CD4-positive, alpha-beta T cell (primary cell): ENCODE data around the gene SPRTN. TPM values are rescaled to one million over a fixed set of nuclear protein-coding genes. Genes with fewer than 3 reads are reported as not detected.
"Not testable (repeated sequence)": the region's sequence is repeated elsewhere in the genome, so short reads cannot be mapped to it uniquely, and the experiment has no call there.

ENCODE experiments used
- ATAC-seq: fragments of 200-7000 bp; cut with Tn5 transposase; one replicate; pipeline ENCODE4 v1.10.0; 2022; ENCODE audit warnings: mild to moderate bottlenecking; ENCODE audit not compliant: poor library complexity
- CTCF ChIA-PET: fragments of 350-600 bp; sonication (Branson Sonifier 250); formaldehyde crosslinking; loops from one replicate; lab custom pipeline; 2021; ENCODE audit warnings: antibody characterized with exemption, inconsistent platforms; lab: Charles Lee
- POLR2A ChIA-PET: fragments of 350-600 bp; sonication (Branson Sonifier 250); formaldehyde crosslinking; loops from one replicate; lab custom pipeline; 2021; ENCODE audit warnings: antibody characterized with exemption, inconsistent platforms; lab: Charles Lee
- DNase-seq, 14 experiments: peaks; one replicate each; pipeline ENCODE4 v3.0.0-alpha.2; 2013 to 2020; ENCODE audit warnings: mixed read lengths in 2 of 14
- H3K27ac ChIP-seq, 2 donors: one replicate each; pipeline versions ENCODE4 v1.5.1 to v1.7.0; 2013; ENCODE audit warnings: low read length in 2 of 2, low read depth in 1 of 2, mild to moderate bottlenecking in 1 of 2
- H3K27me3 ChIP-seq, 2 experiments: 1 replicate in 1 of 2; 2 replicates in 1 of 2; pipeline versions ENCODE4 v1.6.1 to v1.7.0; 2013; ENCODE audit warnings: low read length in 2 of 2, control low read depth in 1 of 2, mild to moderate bottlenecking in 1 of 2, moderate library complexity in 1 of 2; ENCODE audit not compliant: insufficient read depth in 2 of 2, control insufficient read depth in 1 of 2
- H3K36me3 ChIP-seq: one replicate; pipeline ENCODE4 v1.6.1; 2013; ENCODE audit warnings: low read length, control low read depth; ENCODE audit not compliant: insufficient read depth
- H3K4me1 ChIP-seq: one replicate; pipeline ENCODE4 v1.6.1; 2013; ENCODE audit warnings: low read length, control low read depth; ENCODE audit not compliant: insufficient read depth
- H3K4me3 ChIP-seq: one replicate; pipeline ENCODE4 v1.5.1; 2013; ENCODE audit warnings: mild to moderate bottlenecking, low read length, moderate library complexity
- H3K9me3 ChIP-seq, 2 experiments: 1 replicate in 1 of 2; 2 replicates in 1 of 2; pipeline versions ENCODE4 v1.6.1 to v1.7.0; 2013; ENCODE audit warnings: low read length in 2 of 2, mild to moderate bottlenecking in 2 of 2, control low read depth in 1 of 2, moderate library complexity in 1 of 2; ENCODE audit not compliant: control insufficient read depth in 1 of 2, insufficient read depth in 1 of 2
- H3K27ac Mint-ChIP-seq: one replicate; pipeline ENCODE4 v1.8.0; 2020; ENCODE audit warnings: mixed read lengths
- H3K27me3 Mint-ChIP-seq: one replicate; pipeline ENCODE4 v1.8.0; 2021; ENCODE audit warnings: mixed read lengths
- H3K36me3 Mint-ChIP-seq: one replicate; pipeline ENCODE4 v1.8.0; 2021; ENCODE audit warnings: low read depth, mixed read lengths
- H3K4me1 Mint-ChIP-seq: one replicate; pipeline ENCODE4 v1.8.0; 2021; ENCODE audit warnings: low read depth, mixed read lengths
- H3K4me3 Mint-ChIP-seq: one replicate; pipeline ENCODE4 v1.8.0; 2020; ENCODE audit warnings: mild to moderate bottlenecking, mixed read lengths
- H3K9me3 Mint-ChIP-seq: one replicate; pipeline ENCODE4 v1.8.0; 2020; ENCODE audit warnings: mixed read lengths
- intact Hi-C, 2 experiments: fragments of 100-400 bp; cut with DNase I in 1 of 2; cut with micrococcal nuclease in 1 of 2; formaldehyde crosslinking; loops; one replicate each; pipeline versions ENCODE4 v1.15.1 to v1.9.0; 2023 to 2025; cut with DNase I, micrococcal nuclease
- total RNA-seq, 174 experiments: library from RNA in 2 of 174; stranded (reverse) in 2 of 174; gene quantifications; one replicate each; pipeline ENCODE4 v1.2.3 and lab custom pipeline; 2021 to 2026
- TF ChIP-seq, protein P1 (sequence below): fragments of 200-600 bp; IDR thresholded peaks from one replicate; pipeline ENCODE4 v1.8.0; 2022; ENCODE audit warnings: antibody characterized with exemption, mild to moderate bottlenecking

SPRTN gene
- total RNA-seq, 2 experiments from 2014 or later, result 27.7 to 30.9 TPM

- Histone ChIP-seq H3K36me3 (peaks cover 63% of the 10 kb centered on the region), H3K4me1 (no peaks in the 10 kb centered on the region), H3K27me3 (no peaks in the 10 kb centered on the region), H3K9me3 (no peaks in the 10 kb centered on the region), H3K27ac (no peak overlapping the region), H3K4me3 (no peak overlapping the region)
- Mint-ChIP-seq H3K9me3 (no peaks in the 10 kb centered on the region), H3K27ac (no peak overlapping the region), H3K36me3 (peaks cover 86% of the 10 kb centered on the region), H3K27me3 (no peaks in the 10 kb centered on the region), H3K4me3 (no peak overlapping the region), H3K4me1 (peaks cover 10% of the 10 kb centered on the region)
- CTCF ChIA-PET, result no interaction called here
- POLR2A ChIA-PET, result no interaction called here
- intact Hi-C loops, result no loop called here
- ATAC-seq (no peak), DNase-seq (no peak)
- TF ChIP-seq, protein P1, sequence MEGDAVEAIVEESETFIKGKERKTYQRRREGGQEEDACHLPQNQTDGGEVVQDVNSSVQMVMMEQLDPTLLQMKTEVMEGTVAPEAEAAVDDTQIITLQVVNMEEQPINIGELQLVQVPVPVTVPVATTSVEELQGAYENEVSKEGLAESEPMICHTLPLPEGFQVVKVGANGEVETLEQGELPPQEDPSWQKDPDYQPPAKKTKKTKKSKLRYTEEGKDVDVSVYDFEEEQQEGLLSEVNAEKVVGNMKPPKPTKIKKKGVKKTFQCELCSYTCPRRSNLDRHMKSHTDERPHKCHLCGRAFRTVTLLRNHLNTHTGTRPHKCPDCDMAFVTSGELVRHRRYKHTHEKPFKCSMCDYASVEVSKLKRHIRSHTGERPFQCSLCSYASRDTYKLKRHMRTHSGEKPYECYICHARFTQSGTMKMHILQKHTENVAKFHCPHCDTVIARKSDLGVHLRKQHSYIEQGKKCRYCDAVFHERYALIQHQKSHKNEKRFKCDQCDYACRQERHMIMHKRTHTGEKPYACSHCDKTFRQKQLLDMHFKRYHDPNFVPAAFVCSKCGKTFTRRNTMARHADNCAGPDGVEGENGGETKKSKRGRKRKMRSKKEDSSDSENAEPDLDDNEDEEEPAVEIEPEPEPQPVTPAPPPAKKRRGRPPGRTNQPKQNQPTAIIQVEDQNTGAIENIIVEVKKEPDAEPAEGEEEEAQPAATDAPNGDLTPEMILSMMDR, result no peak
Measured at GRCh38 chr1:231347961-231348360, 9.9 kb downstream of the SPRTN start.

DNA sequence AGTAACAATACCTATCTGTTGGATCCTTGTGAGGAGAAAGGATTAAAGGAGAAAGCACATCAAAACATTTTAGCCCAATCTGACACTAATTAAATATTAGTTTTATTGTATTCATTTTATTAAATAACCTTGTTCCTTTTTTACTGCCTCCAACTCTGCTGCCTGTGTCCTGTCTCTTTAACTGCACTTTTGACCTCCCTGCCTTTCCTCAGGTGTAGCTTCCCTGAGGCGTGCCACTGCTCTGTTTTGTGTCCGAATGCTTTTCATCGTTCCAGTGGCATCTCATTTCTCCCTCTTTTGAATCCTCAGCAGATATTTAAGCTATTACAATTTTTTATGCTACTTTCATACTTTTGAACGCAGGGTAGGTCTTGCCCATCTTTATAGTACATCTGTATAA lies 10.3 kb downstream of the SPRTN start:
- Histone ChIP-seq H3K27ac (no peak overlapping the region), H3K4me1 (no peaks in the 10 kb centered on the region), H3K9me3 (no peaks in the 10 kb centered on the region), H3K4me3 (no peak overlapping the region), H3K27me3 (no peaks in the 10 kb centered on the region), H3K36me3 (peaks cover 59% of the 10 kb centered on the region)
- Mint-ChIP-seq H3K27me3 (no peaks in the 10 kb centered on the region), H3K4me1 (peaks cover 6% of the 10 kb centered on the region), H3K36me3 (peaks cover 86% of the 10 kb centered on the region), H3K4me3 (no peak overlapping the region), H3K27ac (no peak overlapping the region), H3K9me3 (no peaks in the 10 kb centered on the region)
- TF ChIP-seq, protein P1, result no peak
- ChIA-PET CTCF (no interaction called here), POLR2A (interaction anchor here (1.7 kb wide), 1 partner anchor 10 kb away, joined by 9 read pairs; the partner anchor contains the start of genes EXOC8 and SPRTN)
- DNase-seq (no peak), ATAC-seq (no peak)
- intact Hi-C loops, result no loop called here

GRCh38 chr1:231348856-231349255 lies 10.8 kb downstream of the SPRTN start:
- H3K4me3 Mint-ChIP-seq, CTCF ChIA-PET, intact Hi-C loops: not testable (repeated sequence)

GRCh38 chr1:231351816-231352215 lies 13.7 kb downstream of the SPRTN start:
- Histone ChIP-seq H3K4me3 (no peak overlapping the region), H3K36me3 (peaks cover 55% of the 10 kb centered on the region), H3K27me3 (no peaks in the 10 kb centered on the region), H3K4me1 (no peaks in the 10 kb centered on the region), H3K27ac (no peak overlapping the region), H3K9me3 (no peaks in the 10 kb centered on the region)
- TF ChIP-seq, protein P1, result no peak
- Mint-ChIP-seq H3K27me3 (no peaks in the 10 kb centered on the region), H3K9me3 (no peaks in the 10 kb centered on the region), H3K4me3 (no peak overlapping the region), H3K4me1 (no peaks in the 10 kb centered on the region), H3K27ac (no peak overlapping the region), H3K36me3 (peaks cover 62% of the 10 kb centered on the region)
- no peak for ATAC-seq
- intact Hi-C loops, result no loop called here
- ChIA-PET POLR2A (no interaction called here), CTCF (no interaction called here)
- DNase-seq, result no peak

More at GRCh38 chr1:231348856-231349255, 10.8 kb downstream of the SPRTN start:
- not testable (repeated sequence) for H3K27me3 Mint-ChIP-seq, H3K27me3 ChIP-seq, H3K9me3 ChIP-seq, H3K27ac Mint-ChIP-seq, H3K27ac ChIP-seq, H3K4me1 Mint-ChIP-seq, H3K4me3 ChIP-seq, H3K4me1 ChIP-seq, DNase-seq, H3K9me3 Mint-ChIP-seq, ATAC-seq
- POLR2A ChIA-PET, result interaction anchor here (1.7 kb wide), 1 partner anchor 11 kb away, joined by 9 read pairs; the partner anchor contains the start of genes EXOC8 and SPRTN
- H3K36me3 ChIP-seq, result peaks cover 56% of the 10 kb centered on the region
- H3K36me3 Mint-ChIP-seq, result peaks cover 82% of the 10 kb centered on the region
